ENCODE measurements around the gene CCDC191.
A peak's percentile ranks its signal among the peaks of the same experiment; 100 is the strongest.

CCDC191 gene

GRCh38 chr3:114056130-114057010 lies at the start of gene CCDC191, which contains the start of gene QTRT2:
Gene CCDC191, minus strand, starts transcription at chr3:114056526. Its CDS starts 60 bp downstream, at chr3:114056466.
Gene QTRT2, plus strand, starts transcription at chr3:114056737. Its CDS starts 8,521 bp downstream, at chr3:114065258.
- Mint-ChIP-seq H3K4me1 (peaks cover 22 to 45% of the 10 kb centered on the region in 2 donors), H3K27me3 (no peaks in the 10 kb centered on the region), H3K4me3 (peak within 1 kb of the TSS; percentile 93 to 94), H3K27ac (peak within 1 kb of the TSS; percentile 96), H3K36me3 (peaks cover 17 to 24% of the 10 kb centered on the region in 2 donors), H3K9me3 (no peaks in the 10 kb centered on the region)
- peak; percentile 96 to 97 for ATAC-seq (replicated peaks)
- peak; percentile 99 for DNase-seq

GRCh38 chr3:114104414-114104813 lies 48.1 kb upstream of the CCDC191 start:
- Mint-ChIP-seq H3K4me3 (no peak overlapping the region), H3K27me3 (peaks cover 0 to 11% of the 10 kb centered on the region in 2 donors), H3K27ac (no peak overlapping the region), H3K4me1 (no peaks in the 10 kb centered on the region), H3K36me3 (no peaks in the 10 kb centered on the region), H3K9me3 (no peaks in the 10 kb centered on the region)
- DNase-seq (no peak), ATAC-seq (replicated peaks) (no peak)

GRCh38 chr3:114103858-114104257 lies 47.5 kb upstream of the CCDC191 start:
- Mint-ChIP-seq H3K27me3 (peaks cover 0 to 11% of the 10 kb centered on the region in 2 donors), H3K36me3 (no peaks in the 10 kb centered on the region), H3K9me3 (no peaks in the 10 kb centered on the region), H3K4me3 (no peak overlapping the region), H3K27ac (no peak overlapping the region), H3K4me1 (no peaks in the 10 kb centered on the region)
- DNase-seq (no peak), ATAC-seq (replicated peaks) (no peak)

- Mint-ChIP-seq H3K4me1 (no peaks in the 10 kb centered on the region), H3K27ac (no peak overlapping the region), H3K9me3 (no peaks in the 10 kb centered on the region)
Measured at GRCh38 chr3:114103181-114103580, 46.9 kb upstream of the CCDC191 start.

GRCh38 chr3:114101101-114101500 lies 44.8 kb upstream of the CCDC191 start:
- Mint-ChIP-seq H3K27me3 (peaks cover 0 to 11% of the 10 kb centered on the region in 2 donors), H3K36me3 (no peaks in the 10 kb centered on the region), H3K4me1 (no peaks in the 10 kb centered on the region), H3K27ac (no peak overlapping the region), H3K9me3 (no peaks in the 10 kb centered on the region), H3K4me3 (no peak overlapping the region)
- no peak for ATAC-seq (replicated peaks)
- no peak for DNase-seq

More at GRCh38 chr3:114103181-114103580, 46.9 kb upstream of the CCDC191 start:
- DNase-seq = no peak
- no peaks in the 10 kb centered on the region for H3K36me3 Mint-ChIP-seq
- H3K4me3 Mint-ChIP-seq = no peak overlapping the region
- H3K27me3 Mint-ChIP-seq = peaks cover 0 to 11% of the 10 kb centered on the region in 2 donors
- no peak for ATAC-seq (replicated peaks)

- no peaks in the 10 kb centered on the region for H3K36me3 Mint-ChIP-seq
- H3K4me3 Mint-ChIP-seq = no peak overlapping the region
- H3K4me1 Mint-ChIP-seq = peaks cover 0 to 7% of the 10 kb centered on the region in 2 donors
- ATAC-seq (replicated peaks) (no peak), DNase-seq (no peak)
- H3K27ac Mint-ChIP-seq = no peak overlapping the region
- no peaks in the 10 kb centered on the region for H3K9me3 Mint-ChIP-seq
- H3K27me3 Mint-ChIP-seq = peaks cover 0 to 5% of the 10 kb centered on the region in 2 donors
Measured at GRCh38 chr3:114095796-114096195, 39.5 kb upstream of the CCDC191 start.

- DNase-seq (no peak), ATAC-seq (replicated peaks) (no peak)
- Mint-ChIP-seq H3K27me3 (no peaks in the 10 kb centered on the region), H3K4me3 (no peak overlapping the region), H3K27ac (no peak overlapping the region), H3K36me3 (peaks cover under 1 to 4% of the 10 kb centered on the region in 2 donors), H3K4me1 (peaks cover 0 to 7% of the 10 kb centered on the region in 2 donors), H3K9me3 (no peaks in the 10 kb centered on the region)
Measured at GRCh38 chr3:114093596-114093995, 37.3 kb upstream of the CCDC191 start.

GRCh38 chr3:114093016-114093380 lies 36.7 kb upstream of the CCDC191 start:
- Mint-ChIP-seq H3K9me3 (no peaks in the 10 kb centered on the region), H3K4me3 (no peak overlapping the region), H3K4me1 (peaks cover 1 to 7% of the 10 kb centered on the region in 2 donors), H3K27me3 (no peaks in the 10 kb centered on the region), H3K27ac (no peak overlapping the region), H3K36me3 (peaks cover 2 to 7% of the 10 kb centered on the region in 2 donors)
- ATAC-seq (replicated peaks) = no peak
- DNase-seq = no peak

GRCh38 chr3:114092151-114093015 lies 36.1 kb upstream of the CCDC191 start:
- Mint-ChIP-seq H3K4me1 (peaks cover 1 to 7% of the 10 kb centered on the region in 2 donors), H3K9me3 (peaks cover 0 to 2% of the 10 kb centered on the region in 2 donors), H3K4me3 (no peak overlapping the region), H3K27ac (no peak overlapping the region), H3K36me3 (peaks cover 8 to 13% of the 10 kb centered on the region in 2 donors), H3K27me3 (no peaks in the 10 kb centered on the region)
- no peak for DNase-seq
- ATAC-seq (replicated peaks) = peak in 1 of 2 donors; percentile 27

GRCh38 chr3:114089675-114090074 lies 33.3 kb upstream of the CCDC191 start:
- Mint-ChIP-seq H3K36me3 (peaks cover 30 to 39% of the 10 kb centered on the region in 2 donors), H3K9me3 (peaks cover 0 to 2% of the 10 kb centered on the region in 2 donors), H3K27me3 (no peaks in the 10 kb centered on the region), H3K27ac (no peak overlapping the region), H3K4me3 (no peak overlapping the region), H3K4me1 (peaks cover 1 to 7% of the 10 kb centered on the region in 2 donors)
- ATAC-seq (replicated peaks) (no peak), DNase-seq (no peak)

GRCh38 chr3:114086356-114086755 lies 30.0 kb upstream of the CCDC191 start:
- ATAC-seq (replicated peaks) (no peak), DNase-seq (no peak)
- H3K36me3 Mint-ChIP-seq = peaks cover 48 to 60% of the 10 kb centered on the region in 2 donors
- H3K4me1 Mint-ChIP-seq = peaks cover 0 to 1% of the 10 kb centered on the region in 2 donors
- peak overlapping the region; percentile 70 for H3K27ac Mint-ChIP-seq
- H3K27me3 Mint-ChIP-seq = no peaks in the 10 kb centered on the region
- no peak overlapping the region for H3K4me3 Mint-ChIP-seq
- peaks cover 0 to 2% of the 10 kb centered on the region in 2 donors for H3K9me3 Mint-ChIP-seq

GRCh38 chr3:114083112-114083511 lies 26.8 kb upstream of the CCDC191 start:
- Mint-ChIP-seq H3K27ac (no peak overlapping the region), H3K36me3 (peaks cover 56 to 61% of the 10 kb centered on the region in 2 donors), H3K4me1 (no peaks in the 10 kb centered on the region), H3K9me3 (peaks cover 0 to 2% of the 10 kb centered on the region in 2 donors), H3K27me3 (no peaks in the 10 kb centered on the region), H3K4me3 (no peak overlapping the region)
- DNase-seq = no peak
- no peak for ATAC-seq (replicated peaks)

GRCh38 chr3:114081037-114081436 lies 24.7 kb upstream of the CCDC191 start:
- DNase-seq = no peak
- no peak overlapping the region for H3K27ac Mint-ChIP-seq

GRCh38 chr3:114080201-114080600 lies 23.9 kb upstream of the CCDC191 start:
- H3K9me3 Mint-ChIP-seq = no peaks in the 10 kb centered on the region
- DNase-seq (no peak), ATAC-seq (replicated peaks) (no peak)
- H3K36me3 Mint-ChIP-seq = peaks cover 46 to 49% of the 10 kb centered on the region in 2 donors
- no peaks in the 10 kb centered on the region for H3K4me1 Mint-ChIP-seq
- no peaks in the 10 kb centered on the region for H3K27me3 Mint-ChIP-seq
- H3K27ac Mint-ChIP-seq = no peak overlapping the region
- H3K4me3 Mint-ChIP-seq = no peak overlapping the region

More at GRCh38 chr3:114081037-114081436, 24.7 kb upstream of the CCDC191 start:
- Mint-ChIP-seq H3K4me3 (no peak overlapping the region), H3K27me3 (no peaks in the 10 kb centered on the region), H3K36me3 (peaks cover 53 to 57% of the 10 kb centered on the region in 2 donors), H3K4me1 (no peaks in the 10 kb centered on the region), H3K9me3 (no peaks in the 10 kb centered on the region)
- ATAC-seq (replicated peaks) = no peak
